Calu3 (cell line): ENCODE measurements around the gene ZNF441. TPM values are rescaled to one million over a fixed set of nuclear protein-coding genes. Genes with fewer than 3 reads are reported as not detected.
A peak's percentile ranks its signal among the peaks of the same experiment; 100 is the strongest.

Source experiments
- Bru-seq: library from RNA; stranded (reverse); fragments of 400-500 nt; gene quantifications from one replicate; lab custom pipeline; 2021; lab: Mats Ljungman, UMichigan
- BruChase-seq, 2 experiments: library from RNA; stranded (reverse); fragments of 400-500 nt; gene quantifications; one replicate each; lab custom pipeline; 2021; lab: Mats Ljungman, UMichigan
- BruUV-seq: library from RNA; stranded (reverse); fragments of 400-500 nt; replicated peaks from 2 replicates; lab custom pipeline; 2021; lab: Mats Ljungman, UMichigan
- CTCF ChIA-PET: fragments of 300-600 bp; sonication (Branson Sonifier 250); formaldehyde crosslinking; loops from one replicate; lab custom pipeline; 2022; ENCODE audit warnings: antibody characterized with exemption; lab: Charles Lee
- DNase-seq: peaks from one replicate; pipeline ENCODE4 v3.0.0; 2022
- H3K27ac Mint-ChIP-seq: one replicate; pipeline ENCODE4 v1.8.0; 2022; ENCODE audit warnings: mixed read lengths; ENCODE audit not compliant: unreplicated experiment
- H3K27me3 Mint-ChIP-seq: one replicate; pipeline ENCODE4 v1.8.0; 2022; ENCODE audit warnings: mixed read lengths; ENCODE audit not compliant: unreplicated experiment
- H3K36me3 Mint-ChIP-seq: one replicate; pipeline ENCODE4 v1.8.0; 2022; ENCODE audit warnings: mild to moderate bottlenecking, moderate library complexity, mixed read lengths; ENCODE audit not compliant: insufficient read depth, unreplicated experiment
- H3K4me1 Mint-ChIP-seq: one replicate; pipeline ENCODE4 v1.8.0; 2022; ENCODE audit warnings: mild to moderate bottlenecking, low read depth, mixed read lengths; ENCODE audit not compliant: unreplicated experiment
- H3K4me3 Mint-ChIP-seq: one replicate; pipeline ENCODE4 v1.8.0; 2022; ENCODE audit warnings: mild to moderate bottlenecking, low read depth, moderate library complexity, mixed read lengths; ENCODE audit not compliant: unreplicated experiment
- H3K9me3 Mint-ChIP-seq: one replicate; pipeline ENCODE4 v1.8.0; 2022; ENCODE audit warnings: low read depth, mixed read lengths; ENCODE audit not compliant: unreplicated experiment
- CTCF ChIP-seq: fragments of 200-600 bp; IDR thresholded peaks from one replicate; pipeline ENCODE4 v1.8.0; 2022; ENCODE audit warnings: antibody characterized with exemption; ENCODE audit not compliant: unreplicated experiment
- intact Hi-C: fragments of 100-400 bp; cut with micrococcal nuclease; formaldehyde crosslinking; loops from one replicate; pipeline ENCODE4 v1.10.0; 2022; ENCODE audit not compliant: unreplicated experiment
- long read RNA-seq: library from polyadenylated mRNA; stranded (forward); transcript quantifications from one replicate; pipeline ENCODE4 v2.0.0, GENCODE V29; 2022
- total RNA-seq: library from RNA; stranded (reverse); gene quantifications from 2 replicates; pipeline ENCODE4 v1.2.3, GENCODE V29; 2022

Gene ZNF441
- total RNA-seq (2.5 and 3.4 TPM in 2 replicates), Bru-seq, nascent RNA (percentile 55 among the genes with signal in this experiment), BruChase-seq, experiment 1, labeled RNA remaining after a 6-hour chase (percentile 50 among the genes with signal in this experiment), BruChase-seq, experiment 2, labeled RNA remaining after a 2-hour chase (percentile 49 among the genes with signal in this experiment)
- long read RNA-seq, full-length matches to known transcripts: 1 of 1 reads
- long read RNA-seq, partial matches to known transcripts: 0 of 1 reads
- long read RNA-seq, other reads (novel, unspliced or antisense): 0 of 1 reads

DNA sequence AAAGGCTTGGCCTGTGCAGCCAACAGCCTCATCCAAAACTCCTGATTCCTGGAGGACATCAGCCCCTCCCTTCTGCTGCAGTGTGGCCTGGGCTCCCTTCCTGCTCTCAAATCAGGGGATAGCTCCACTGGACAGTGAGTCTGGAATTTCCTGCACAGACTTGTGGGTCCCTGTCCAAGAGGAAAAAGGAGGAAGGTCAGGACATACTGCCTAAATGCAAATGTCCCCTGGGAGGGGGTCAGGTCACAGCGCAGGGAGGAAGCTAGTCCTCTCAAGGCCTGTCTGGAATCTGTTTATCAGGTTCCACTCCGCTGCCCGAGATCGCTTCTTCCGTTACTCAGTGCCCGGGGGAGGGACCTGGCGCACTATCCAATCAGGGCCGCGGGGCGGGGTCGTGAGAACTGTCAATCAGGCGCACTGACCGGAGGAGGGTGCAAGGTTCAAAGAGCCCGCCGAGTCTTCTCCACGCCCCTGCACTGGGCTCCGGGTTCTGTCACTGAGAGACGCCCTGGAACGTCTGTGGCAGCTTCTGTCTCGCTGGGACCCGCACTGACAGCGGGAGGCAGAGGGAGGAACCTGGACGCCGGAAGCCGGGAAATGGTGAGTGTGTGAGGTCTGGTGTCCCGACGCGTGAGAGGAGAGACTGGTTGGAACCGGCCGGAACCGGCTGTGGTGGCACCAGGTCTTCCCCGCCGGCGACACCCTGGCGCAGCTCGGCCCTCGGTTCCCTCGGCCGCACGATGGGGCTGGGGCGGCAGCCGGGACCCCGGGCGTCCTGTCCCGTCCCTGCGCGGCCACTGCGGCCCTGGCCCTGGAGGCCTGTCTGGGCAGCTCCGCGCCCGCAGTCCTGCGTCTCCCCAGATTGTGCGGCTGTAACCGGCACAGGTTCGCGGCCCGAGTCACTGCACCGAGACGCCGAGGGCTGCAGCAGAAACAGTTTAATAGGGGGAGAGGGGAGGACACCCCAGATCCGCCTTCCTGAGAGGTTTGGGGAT, at the start of gene ZNF441:
ZNF441 (plus strand) TSS at position 404 of the 995 bp plus-strand sequence; CDS start at position 598, 194 bp downstream.
- CTCF ChIA-PET: interaction anchor here (0.6 to 0.9 kb wide), 3 partner anchors 31 to 751 kb away, joined by 3 to 4 read pairs (median 3); no protein-coding TSS in a partner anchor
- TF ChIP-seq CTCF: no peak
- DNase-seq: peak; percentile 95
- Mint-ChIP-seq H3K4me3 (peak within 1 kb of the TSS; percentile 95), H3K27ac (peak within 1 kb of the TSS; percentile 90), H3K27me3 (no peaks in the 10 kb centered on the region), H3K9me3 (peaks cover 7% of the 10 kb centered on the region), H3K36me3 (peaks cover 22% of the 10 kb centered on the region), H3K4me1 (no peaks in the 10 kb centered on the region)
- intact Hi-C loops: no loop called here
- no TSS peak for BruUV-seq

- no peak overlapping the region for H3K27ac Mint-ChIP-seq
- peaks cover 2% of the 10 kb centered on the region for H3K9me3 Mint-ChIP-seq
- BruUV-seq: no TSS peak
- H3K36me3 Mint-ChIP-seq: peaks cover 18% of the 10 kb centered on the region
- CTCF ChIA-PET: no interaction called here
- no peak for TF ChIP-seq CTCF
- DNase-seq: no peak
- intact Hi-C loops: no loop called here
- H3K4me3 Mint-ChIP-seq: no peak overlapping the region
- H3K4me1 Mint-ChIP-seq: no peaks in the 10 kb centered on the region
- H3K27me3 Mint-ChIP-seq: no peaks in the 10 kb centered on the region
These were observed 45.1 kb upstream of the ZNF441 start for GRCh38 chr19:11721681-11722080.

DNA sequence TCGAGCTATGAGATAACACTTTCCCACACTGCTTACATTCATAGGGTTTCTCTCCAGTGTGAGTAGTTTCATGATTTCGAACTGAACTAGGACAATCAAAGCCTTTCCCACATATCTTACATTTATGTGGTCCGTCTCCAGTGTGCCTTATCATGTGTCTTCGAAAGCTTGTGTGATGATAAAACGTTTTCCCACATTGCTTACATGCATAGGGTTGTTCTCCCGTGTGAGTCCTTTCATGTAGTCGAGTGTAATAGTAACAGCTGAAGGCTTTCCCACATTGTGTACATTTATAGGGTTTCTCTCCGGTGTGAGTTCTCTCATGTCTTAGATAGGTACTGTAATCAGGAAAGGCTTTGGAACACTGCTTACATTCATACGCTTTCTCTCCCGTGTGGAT, 44.4 kb upstream of the ZNF441 start:
- BruUV-seq: no TSS peak
- CTCF ChIA-PET: no interaction called here
- TF ChIP-seq CTCF: no peak
- H3K4me3 Mint-ChIP-seq: no peak overlapping the region
- no peak for DNase-seq
- no peaks in the 10 kb centered on the region for H3K4me1 Mint-ChIP-seq
- H3K27me3 Mint-ChIP-seq: no peaks in the 10 kb centered on the region
- peaks cover 23% of the 10 kb centered on the region for H3K36me3 Mint-ChIP-seq
- peaks cover 2% of the 10 kb centered on the region for H3K9me3 Mint-ChIP-seq
- no peak overlapping the region for H3K27ac Mint-ChIP-seq
- intact Hi-C loops: no loop called here

- H3K4me1 Mint-ChIP-seq: no peaks in the 10 kb centered on the region
- no peak for TF ChIP-seq CTCF
- H3K4me3 Mint-ChIP-seq: no peak overlapping the region
- H3K9me3 Mint-ChIP-seq: peaks cover 7% of the 10 kb centered on the region
- H3K27ac Mint-ChIP-seq: no peak overlapping the region
- H3K27me3 Mint-ChIP-seq: no peaks in the 10 kb centered on the region
- CTCF ChIA-PET: interaction anchor here (0.7 kb wide), 1 partner anchor 603 kb away, joined by 3 read pairs; no protein-coding TSS in a partner anchor
- H3K36me3 Mint-ChIP-seq: peaks cover 25% of the 10 kb centered on the region
- DNase-seq: no peak
- intact Hi-C loops: no loop called here
- no TSS peak for BruUV-seq
These were observed 37.2 kb upstream of the ZNF441 start for GRCh38 chr19:11729586-11729985.
